Stimulated activated CD8-positive, alpha-beta memory T cell treated with anti-CD3 and anti-CD28 coated beads, Interleukin-15, amount 100 ng/mL, for 4 hours (primary cell): ENCODE results near the gene MAP4.
"Not testable (repeated sequence)": the region's sequence is repeated elsewhere in the genome, so short reads cannot be mapped to it uniquely, and the experiment has no call there.

Experiments
- DNase-seq, 2 donors: peaks; one replicate each; pipeline ENCODE4 v3.0.0-alpha.2; 2020; ENCODE audit warnings: low read depth in 2 of 2

Gene MAP4, protein sequence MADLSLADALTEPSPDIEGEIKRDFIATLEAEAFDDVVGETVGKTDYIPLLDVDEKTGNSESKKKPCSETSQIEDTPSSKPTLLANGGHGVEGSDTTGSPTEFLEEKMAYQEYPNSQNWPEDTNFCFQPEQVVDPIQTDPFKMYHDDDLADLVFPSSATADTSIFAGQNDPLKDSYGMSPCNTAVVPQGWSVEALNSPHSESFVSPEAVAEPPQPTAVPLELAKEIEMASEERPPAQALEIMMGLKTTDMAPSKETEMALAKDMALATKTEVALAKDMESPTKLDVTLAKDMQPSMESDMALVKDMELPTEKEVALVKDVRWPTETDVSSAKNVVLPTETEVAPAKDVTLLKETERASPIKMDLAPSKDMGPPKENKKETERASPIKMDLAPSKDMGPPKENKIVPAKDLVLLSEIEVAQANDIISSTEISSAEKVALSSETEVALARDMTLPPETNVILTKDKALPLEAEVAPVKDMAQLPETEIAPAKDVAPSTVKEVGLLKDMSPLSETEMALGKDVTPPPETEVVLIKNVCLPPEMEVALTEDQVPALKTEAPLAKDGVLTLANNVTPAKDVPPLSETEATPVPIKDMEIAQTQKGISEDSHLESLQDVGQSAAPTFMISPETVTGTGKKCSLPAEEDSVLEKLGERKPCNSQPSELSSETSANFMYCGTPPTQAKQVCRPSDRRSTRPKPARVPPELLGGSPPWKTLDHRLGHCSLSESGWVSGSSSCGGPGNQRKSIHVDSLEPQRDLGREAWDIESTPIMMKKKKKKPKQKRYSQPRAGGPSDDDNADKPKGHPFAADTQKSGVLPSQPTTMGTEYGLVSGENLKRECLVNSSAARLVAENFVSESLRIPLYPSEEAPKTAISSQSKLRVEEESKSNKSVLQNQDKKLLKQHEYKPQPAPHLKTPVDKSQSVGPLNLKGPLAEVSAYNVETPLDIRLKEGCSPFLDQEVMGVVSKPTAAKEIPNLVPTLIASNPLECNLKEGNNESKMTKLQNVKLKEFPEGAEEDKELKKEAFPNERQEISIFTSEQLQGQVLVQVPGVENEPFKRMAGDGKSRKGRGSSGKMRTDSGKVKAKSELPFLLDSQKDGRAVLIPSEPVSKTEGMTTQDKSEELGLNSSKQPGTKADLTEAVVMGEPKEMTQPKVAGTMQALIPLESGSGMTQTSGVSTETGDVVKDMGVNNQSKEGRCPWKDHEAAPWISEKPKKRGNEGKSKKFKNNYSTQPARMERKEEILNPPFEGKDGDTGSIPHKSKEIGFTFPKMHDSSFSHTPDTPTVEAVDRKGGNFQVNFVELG (N-terminal part only)

DNA sequence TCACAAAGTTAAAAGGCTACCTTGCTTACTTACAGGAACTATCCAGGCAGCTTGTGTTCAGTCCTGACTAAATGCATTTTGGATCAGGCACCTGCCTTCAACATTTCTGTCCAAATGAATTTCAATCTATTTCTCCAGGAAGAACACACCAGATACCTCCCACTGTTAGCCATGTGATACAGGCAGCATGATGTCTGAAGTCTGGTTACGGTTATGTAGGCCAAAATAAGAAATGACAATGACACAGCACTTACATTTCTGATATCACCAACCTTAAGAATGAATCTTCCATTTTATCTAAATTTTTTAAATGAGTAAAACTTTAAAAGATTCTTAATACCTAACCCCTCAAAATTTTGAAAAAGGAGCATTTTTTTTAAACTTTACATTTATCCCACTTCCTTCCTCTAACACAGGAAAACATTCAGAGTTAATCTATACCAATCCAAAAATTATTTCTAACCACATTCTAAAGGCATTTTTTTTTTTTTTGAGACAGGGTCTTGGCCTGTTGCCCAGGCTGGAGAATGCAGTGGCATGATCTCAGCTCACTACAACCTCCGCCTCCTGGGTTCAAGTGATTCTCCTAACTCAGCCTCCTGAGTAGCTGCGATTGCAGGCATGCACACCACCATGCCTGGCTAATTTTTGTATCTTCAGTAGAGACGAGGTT lies at the start of gene MAP4:
Gene MAP4, minus strand, starts transcription at position 116 of the 673 bp plus-strand sequence. CDS start 17,556 bp downstream, outside the sequence.
- no peak for DNase-seq

DNA sequence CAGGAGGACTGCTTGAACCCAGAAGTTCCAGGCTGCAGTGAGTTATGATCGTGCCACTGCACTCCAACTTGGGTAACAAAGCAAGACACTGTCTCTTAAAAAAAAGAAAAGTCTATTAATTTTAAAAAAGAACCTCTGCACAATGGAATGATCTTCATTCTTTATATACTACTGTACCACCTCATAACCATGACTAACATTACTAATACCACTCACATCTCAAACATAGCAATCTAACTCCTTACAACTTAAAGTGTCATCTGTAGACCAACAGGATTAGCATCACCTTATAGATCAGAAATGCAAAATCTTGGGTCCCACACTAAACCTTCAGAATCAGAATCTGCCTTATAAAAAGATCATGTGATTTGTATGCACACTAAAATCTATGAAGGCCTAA lies 48.8 kb upstream of the MAP4 start:
- no peak for DNase-seq

DNA sequence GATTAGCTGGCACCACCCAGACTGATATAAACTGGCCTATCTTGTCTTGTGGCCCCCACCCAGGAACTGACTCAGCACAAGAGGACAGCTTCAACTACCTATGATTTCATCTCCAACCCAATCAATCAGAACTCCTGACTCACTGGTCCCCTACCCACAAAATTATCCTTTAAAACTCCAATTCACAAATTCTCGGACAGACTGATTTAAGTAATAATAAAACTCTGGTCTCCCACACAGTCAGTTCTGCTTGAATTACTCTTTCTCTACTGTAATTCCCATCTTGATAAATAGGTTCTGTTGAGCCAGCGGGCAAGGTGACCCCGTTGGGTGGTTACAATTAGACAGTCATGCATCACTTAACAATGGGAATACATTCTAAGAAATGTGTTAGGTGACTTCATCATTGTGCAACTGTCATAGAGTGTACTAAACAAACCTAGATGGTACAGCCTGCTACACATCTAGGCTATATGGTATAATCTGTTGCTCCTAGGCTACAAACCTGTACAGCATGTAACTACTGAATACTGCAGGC lies 48.1 kb upstream of the MAP4 start:
- no peak for DNase-seq

DNA sequence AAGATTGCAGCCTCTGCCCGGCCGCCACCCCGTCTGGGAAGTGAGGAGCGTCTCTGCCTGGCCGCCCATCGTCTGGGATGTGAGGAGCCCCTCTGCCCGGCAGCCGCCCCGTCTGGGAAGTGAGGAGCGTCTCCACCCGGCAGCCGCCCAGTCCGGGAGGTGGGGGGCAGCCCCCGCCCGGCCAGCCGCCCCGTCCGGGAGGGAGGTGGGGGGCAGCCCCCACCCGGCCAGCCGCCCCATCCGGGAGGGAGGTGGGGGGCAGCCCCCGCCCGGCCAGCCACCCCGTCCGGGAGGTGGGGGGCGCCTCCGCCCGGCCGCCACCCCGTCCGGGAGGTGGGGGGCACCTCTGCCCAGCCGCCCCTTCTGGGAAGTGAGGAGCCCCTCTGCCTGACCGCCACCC lies 45.4 kb upstream of the MAP4 start:
- DNase-seq = not testable (repeated sequence)

DNA sequence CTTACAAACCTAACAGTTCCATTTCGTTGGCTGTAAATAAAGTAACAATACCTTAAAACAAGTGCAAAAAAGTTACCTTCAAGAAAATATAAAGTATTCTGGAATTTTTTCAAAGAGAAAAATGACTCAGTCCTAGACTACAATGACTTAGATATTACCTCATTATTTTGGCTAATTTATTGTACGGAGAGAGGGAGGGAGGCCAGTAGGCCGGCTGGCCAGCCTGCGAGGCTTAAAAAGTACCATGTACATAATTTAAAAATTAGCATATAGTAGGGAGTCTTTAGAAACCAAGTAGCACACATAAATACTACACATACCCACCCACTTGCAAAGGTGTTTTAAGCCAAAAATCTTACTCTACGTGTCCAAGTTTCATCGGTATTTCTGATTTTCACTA lies 41.9 kb upstream of the MAP4 start:
- DNase-seq = no peak

DNA sequence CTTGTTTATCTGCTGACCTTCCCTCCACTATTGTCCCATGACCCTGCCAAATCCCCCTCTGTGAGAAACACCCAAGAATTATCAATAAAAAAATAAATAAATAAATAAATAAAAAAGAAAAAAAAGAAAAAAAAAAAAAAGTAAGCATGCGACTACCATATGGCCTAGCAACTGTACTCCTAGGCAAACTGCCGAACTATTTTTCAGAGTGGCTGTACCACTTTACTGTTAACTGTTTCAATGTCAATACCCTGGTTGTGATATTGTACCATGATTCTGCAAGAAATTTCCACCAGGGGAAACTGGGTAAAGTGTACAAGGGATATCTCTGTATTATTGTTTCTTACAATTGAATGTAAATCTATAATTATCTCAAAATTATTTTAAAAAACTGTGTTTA lies 41.3 kb upstream of the MAP4 start:
- DNase-seq = no peak

DNA sequence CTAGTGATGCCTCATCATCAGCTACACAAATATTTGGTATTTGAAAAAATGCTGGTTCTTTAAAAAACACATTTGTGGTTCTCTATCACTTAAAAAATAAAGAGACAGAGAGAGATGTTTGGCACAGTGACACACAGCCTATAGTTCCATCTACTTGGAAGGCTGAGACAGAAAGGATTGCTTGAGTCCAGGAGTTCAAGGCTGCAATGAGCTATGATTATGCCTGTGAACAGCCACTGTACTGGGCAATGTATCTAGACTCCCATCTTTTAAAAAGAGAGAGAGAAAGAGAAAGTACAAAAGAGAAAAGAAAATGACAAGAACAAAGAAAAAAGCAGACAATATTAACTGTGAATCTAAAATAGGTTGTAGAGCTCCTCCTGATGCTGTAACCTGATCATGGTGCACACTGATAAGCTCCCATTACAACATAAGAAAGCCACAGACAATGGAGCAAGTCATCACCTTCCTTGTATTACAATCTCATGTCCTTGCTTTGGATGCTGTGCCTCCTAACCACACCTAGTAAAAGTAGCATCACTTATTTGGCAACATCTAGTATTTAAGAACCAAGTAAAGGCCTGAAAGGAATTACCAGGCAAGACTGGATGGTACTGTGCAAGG lies 31.7 kb upstream of the MAP4 start:
- no peak for DNase-seq

DNA sequence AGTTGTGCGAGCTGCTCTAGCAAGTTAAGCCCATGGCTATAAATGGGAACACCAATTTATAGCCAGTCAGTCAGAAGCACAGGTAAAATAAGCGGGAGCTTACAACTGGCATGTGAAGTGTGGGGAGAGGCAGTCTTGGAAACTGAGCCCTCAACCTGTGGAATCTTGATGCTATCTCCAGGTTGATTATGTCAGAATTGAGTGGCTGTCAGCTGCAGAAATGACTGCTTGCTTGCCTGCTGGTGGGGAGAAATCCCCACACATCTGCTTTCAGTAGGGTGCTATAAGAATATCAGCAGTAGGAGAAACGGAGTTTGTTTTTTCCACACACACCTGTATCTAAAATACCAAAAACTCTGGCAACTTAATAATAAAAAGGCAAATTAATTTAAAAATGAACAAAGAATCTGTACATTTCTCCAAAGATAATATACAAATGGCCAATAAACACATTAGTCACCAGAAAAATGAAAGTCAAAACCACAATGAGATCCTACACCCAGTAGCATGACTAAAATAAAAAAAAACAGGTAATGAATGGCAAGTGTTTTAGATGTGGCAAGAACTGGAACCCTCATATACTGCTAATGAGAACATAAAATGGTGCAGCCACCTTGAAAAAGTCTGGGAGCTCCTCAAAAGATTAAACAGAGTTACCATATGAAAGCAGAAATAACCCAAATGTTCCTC lies 26.0 kb upstream of the MAP4 start:
- DNase-seq = no peak

DNA sequence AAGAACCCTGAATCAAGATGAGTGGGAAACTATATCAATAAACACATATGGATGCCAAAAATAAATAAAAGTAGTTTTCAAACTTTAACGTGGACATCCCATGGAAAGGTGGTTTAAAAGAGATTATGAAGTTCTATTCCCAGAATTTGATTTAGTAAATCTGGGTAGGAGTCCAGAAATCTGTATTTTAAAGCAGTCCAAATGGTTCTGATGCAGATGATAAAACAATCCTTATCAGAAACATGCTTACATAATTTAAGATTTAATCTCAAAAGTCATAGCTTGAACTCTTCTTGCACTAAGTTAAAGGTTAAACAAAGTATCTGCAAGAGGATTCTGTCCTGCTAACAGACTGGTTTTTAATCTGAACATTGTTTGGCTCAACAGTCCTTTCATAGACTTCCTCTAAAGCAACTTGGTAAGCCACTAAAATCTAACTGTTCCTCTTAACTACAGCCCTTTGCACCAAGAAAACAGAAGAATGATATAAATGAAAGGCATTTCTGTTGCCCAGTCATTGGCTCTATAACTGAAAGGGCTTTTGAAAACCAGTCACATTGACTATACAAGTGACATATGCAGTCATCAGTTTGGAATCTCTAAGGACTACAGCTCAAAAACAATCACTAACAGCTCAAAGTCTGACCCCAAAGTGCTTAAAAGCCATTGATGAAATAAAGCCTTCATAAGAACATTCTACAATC lies 23.4 kb upstream of the MAP4 start:
- DNase-seq = no peak

DNA sequence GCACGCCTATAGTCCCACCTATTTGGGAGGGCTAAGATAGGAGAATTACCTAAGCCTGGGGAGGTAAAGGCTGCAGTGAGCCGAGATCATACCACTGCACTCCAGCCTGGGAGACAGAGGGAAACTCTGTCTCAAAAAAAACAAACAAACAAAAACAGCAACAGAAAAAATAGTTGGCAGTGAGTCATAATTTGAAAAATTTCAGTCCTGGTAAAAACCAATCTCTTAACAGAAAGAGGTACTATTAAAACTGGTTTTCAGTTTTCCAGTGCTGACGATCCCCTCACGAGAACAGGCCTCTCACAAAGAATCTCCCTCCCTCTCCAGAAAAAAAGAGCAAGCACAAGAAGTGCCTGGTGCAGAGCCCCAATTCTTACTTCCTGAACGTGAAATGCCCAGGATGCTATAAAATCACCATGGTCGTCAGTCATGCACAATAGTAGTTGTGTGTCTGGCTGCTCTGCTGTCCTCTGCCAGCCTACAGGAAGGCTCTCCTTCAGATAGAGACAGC lies 22.8 kb upstream of the MAP4 start:
- no peak for DNase-seq

DNA sequence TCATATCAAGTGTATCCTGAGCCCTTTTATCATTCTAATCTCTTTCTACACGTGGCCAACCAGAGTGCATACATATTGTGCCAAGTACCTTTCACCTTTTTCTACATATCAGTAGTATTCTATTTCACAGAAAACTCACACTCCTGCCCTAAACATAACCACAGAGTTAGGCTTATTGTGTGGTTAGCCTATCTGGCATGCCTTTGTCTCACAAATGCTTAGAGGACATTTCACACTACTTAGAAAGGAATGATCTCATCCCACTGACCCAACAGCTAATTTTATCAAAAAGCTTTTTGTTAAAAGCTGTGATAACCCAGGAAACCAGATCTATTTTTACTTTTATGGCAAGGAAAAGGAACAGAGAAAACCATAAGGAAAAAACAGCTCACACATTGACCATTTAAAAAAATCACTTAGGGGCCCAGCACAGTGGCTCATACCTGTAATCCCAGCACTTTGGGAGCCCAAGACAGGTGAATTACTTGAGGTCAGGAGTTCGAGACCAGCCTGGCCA lies 17.8 kb upstream of the MAP4 start:
- no peak for DNase-seq

DNA sequence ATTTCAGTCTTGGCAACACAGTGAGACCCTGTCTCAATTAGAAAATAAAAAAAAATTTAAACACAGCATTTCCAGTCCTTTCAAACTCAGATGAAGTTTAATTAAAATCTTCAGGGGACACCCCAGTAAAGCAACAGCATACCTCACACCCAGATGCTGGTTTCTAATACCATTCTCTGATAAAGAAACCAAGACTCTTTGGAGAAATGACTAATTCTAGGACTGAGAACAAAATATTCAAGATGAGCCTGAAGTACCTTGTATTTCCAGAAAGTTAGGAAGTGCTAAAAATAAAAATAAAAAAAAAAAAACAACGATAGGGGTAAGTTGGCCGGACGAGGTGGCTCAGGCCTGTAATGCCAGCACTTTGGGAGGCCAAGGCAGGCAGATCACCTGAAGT lies 14.0 kb upstream of the MAP4 start:
- DNase-seq = no peak

DNA sequence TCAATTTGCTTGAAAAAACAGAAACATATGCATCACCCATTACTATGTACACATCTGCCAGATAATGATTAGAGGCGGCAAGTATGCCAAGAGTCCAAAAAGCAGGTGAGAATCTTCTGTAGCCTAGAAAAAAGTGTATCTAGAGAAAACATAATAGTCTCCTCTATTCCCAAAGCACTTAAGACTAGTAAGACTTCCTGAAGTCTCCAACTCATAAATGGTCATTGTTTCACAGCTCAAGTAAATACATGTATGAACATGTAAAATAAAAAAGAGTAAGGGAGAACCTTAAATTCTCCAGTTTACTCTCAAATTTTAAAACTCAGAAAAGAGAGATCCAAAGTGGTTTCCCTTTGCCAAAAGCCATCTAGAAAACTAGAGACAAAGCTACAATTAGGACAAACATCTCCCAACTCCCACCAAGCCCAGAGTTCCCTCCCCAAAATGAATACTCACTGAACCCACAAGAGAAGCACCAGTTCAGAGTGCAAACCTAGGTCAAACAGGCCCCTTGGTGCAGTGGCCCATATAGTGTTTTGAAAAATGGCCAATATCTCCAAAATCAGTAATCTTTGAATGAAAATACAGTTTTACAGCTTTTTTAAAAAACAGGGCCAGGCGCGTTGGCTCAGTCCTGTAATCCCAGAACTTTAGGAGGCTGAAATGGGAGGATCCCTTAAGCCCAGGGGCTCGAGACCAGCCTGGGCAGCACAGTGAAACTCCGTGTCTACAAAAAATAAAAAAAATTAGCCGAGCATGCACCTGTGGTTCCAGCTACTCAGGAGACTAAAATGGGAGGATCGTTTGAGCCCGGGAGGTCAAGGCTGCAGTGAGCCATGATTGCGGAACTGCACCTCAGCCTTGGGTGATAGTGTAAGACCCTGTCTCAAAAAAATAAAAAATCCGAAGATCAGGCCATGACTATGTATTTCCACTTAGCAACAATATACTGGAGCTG lies 11.0 kb upstream of the MAP4 start:
- no peak for DNase-seq

DNA sequence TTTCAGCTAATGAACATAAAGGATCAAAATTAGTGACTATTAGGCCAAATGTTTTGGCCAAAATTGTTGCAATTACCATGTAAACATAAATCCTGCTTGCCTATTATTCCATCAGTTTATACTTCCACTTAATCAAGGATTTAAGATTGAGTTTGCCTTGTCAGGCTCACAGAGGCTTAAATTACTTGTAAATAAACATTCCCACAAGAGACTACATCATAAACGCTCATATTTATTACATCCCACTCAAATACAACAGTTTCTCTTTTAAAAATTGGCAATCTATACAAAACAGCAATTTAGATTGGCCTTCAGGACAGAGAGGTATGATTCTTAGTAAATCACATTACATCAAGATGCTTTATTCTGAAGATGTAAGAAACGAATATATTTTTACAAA lies 9.9 kb upstream of the MAP4 start:
- DNase-seq = no peak

DNA sequence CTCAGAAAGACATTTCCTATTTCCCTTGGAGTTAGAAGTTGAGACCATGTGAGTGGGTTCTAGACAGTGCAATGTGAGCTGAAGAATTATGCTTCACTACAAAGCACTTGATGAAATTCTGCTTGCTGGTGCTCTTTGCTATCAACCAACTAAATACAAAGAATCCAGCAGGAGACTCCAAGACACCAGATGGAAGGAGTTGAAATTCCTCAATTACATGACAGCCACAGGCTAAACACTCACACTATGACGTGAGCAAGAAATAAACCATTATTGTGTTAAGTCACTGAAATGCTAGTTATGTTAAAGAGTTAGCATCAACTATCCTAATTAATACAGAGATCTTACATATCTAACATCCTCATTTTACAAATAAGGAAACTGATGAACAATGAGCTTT lies 8.2 kb upstream of the MAP4 start:
- DNase-seq = no peak

DNA sequence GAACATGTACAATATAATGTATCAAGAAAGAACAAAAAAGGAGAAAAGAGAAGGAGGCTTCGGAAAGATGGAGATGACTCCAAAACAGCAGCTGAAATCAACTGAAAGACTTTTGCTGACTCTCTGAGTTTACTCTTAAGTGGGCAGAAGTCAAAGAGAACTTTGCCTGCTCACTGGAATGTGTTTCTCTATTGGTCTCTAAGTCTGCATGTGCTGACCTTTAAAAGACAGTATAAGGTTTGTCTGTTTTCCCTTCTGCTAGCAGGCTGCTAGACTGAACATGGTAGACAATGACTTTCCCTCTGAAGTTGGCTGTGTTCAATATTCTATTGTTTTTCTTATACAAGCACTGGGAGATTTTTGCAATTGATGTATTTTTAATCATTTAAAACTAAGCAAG lies 7.2 kb upstream of the MAP4 start:
- no peak for DNase-seq

DNA sequence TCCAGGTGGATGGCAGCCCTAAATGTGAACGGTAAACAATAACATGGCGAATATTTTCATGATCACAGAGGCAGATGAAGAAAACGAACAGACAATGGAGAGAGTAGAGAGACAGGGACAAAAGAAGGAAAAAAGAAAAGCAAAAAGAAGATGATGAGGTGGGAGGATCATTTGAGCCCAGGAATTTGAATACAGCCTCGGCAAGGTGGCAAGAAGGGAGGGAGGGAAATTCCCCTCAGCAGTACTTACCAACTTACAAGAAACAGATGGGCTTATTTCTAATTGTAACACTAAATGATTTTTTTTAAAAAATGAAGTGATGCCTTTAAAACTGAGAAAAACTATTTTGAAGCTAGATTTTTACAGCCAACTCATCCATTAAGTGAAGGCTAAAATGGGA lies 6.0 kb upstream of the MAP4 start:
- DNase-seq = no peak

DNA sequence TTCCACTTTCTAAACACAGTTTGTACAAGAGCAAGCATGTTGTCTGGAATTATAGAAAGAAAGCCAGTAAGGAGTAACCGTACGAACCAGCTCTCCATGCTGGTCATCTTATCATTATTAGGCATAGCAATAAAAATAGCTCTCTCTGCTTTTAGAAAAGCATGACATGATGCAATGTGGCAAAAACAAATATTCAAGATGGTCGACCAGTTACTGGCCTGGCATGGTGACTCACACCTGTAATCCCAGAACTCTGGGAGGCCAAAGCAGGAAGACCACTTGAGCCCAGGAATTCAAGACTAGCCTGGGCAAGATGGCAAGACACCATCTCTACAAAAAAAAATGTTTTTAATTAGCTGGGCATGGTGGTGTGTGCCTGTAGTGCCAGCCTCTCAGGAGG lies 2.6 kb upstream of the MAP4 start:
- DNase-seq = no peak
